WTC11 (cell line): ENCODE data around the gene CCNQ. TPM values are rescaled to one million over a fixed set of nuclear protein-coding genes. Genes with fewer than 3 reads are reported as not detected.

ENCODE experiments used
- ATAC-seq: fragments of 200-7000 bp; cut with Tn5 transposase; 2 replicates; pipeline ENCODE4 v1.10.0; 2021; ENCODE audit warnings: mild to moderate bottlenecking, moderate library complexity
- CTCF ChIA-PET: fragments of 300-600 bp; sonication (Branson Sonifier 250); formaldehyde crosslinking; loops from one replicate; lab custom pipeline; 2021; ENCODE audit warnings: antibody characterized with exemption; lab: Charles Lee
- POLR2A ChIA-PET: fragments of 350-600 bp; sonication (Branson Sonifier 250); formaldehyde crosslinking; loops from one replicate; lab custom pipeline; 2021; ENCODE audit warnings: antibody characterized with exemption; lab: Charles Lee
- DNase-seq: peaks from one replicate; pipeline ENCODE4 v3.0.0; 2021; ENCODE audit warnings: low spot score
- H3K27ac Mint-ChIP-seq: 2 replicates; pipeline ENCODE4 v1.8.0; 2021; ENCODE audit warnings: mixed read lengths
- H3K27me3 Mint-ChIP-seq: 2 replicates; pipeline ENCODE4 v1.8.0; 2021; ENCODE audit warnings: low read depth, mild to moderate bottlenecking, moderate library complexity, mixed read lengths
- H3K36me3 Mint-ChIP-seq: 2 replicates; pipeline ENCODE4 v1.8.0; 2021; ENCODE audit warnings: mixed read lengths
- H3K4me1 Mint-ChIP-seq: 2 replicates; pipeline ENCODE4 v1.8.0; 2022; ENCODE audit warnings: mixed read lengths
- H3K4me3 Mint-ChIP-seq: 2 replicates; pipeline ENCODE4 v1.8.0; 2021; ENCODE audit warnings: mild to moderate bottlenecking, moderate library complexity, mixed read lengths
- H3K9me3 Mint-ChIP-seq: 2 replicates; pipeline ENCODE4 v1.8.0; 2021; ENCODE audit warnings: mixed read lengths
- ARID4B ChIP-seq: sonication (generic); formaldehyde crosslinking; IDR thresholded peaks from 2 replicates; pipeline ENCODE4 v1.8.0; 2023; ENCODE audit warnings: missing genetic modification reagents, mild to moderate bottlenecking, borderline replicate concordance
- ELF4 ChIP-seq: sonication (generic); formaldehyde crosslinking; IDR thresholded peaks from 2 replicates; pipeline ENCODE4 v1.8.1; 2022; ENCODE audit warnings: low read depth, mild to moderate bottlenecking, moderate library complexity, missing genetic modification reagents
- HMGXB4 ChIP-seq: sonication (generic); formaldehyde crosslinking; IDR thresholded peaks from 2 replicates; pipeline ENCODE4 v1.8.1; 2023; ENCODE audit warnings: mild to moderate bottlenecking, moderate library complexity, missing genetic modification reagents
- JUN ChIP-seq: sonication (generic); formaldehyde crosslinking; IDR thresholded peaks from 2 replicates; pipeline ENCODE4 v1.8.0; 2023; ENCODE audit warnings: mild to moderate bottlenecking, missing genetic modification reagents
- NR2C2 ChIP-seq: sonication (generic); formaldehyde crosslinking; IDR thresholded peaks from 2 replicates; pipeline ENCODE4 v1.8.0; 2022; ENCODE audit warnings: mild to moderate bottlenecking, missing genetic modification reagents
- RELA ChIP-seq: sonication (generic); formaldehyde crosslinking; IDR thresholded peaks from 2 replicates; pipeline ENCODE4 v1.8.1; 2022; ENCODE audit warnings: missing genetic modification reagents, mild to moderate bottlenecking, borderline replicate concordance
- ZNF232 ChIP-seq: sonication (generic); formaldehyde crosslinking; IDR thresholded peaks from 2 replicates; pipeline ENCODE4 v1.8.0; 2022; ENCODE audit warnings: mild to moderate bottlenecking, missing genetic modification reagents
- ZNF425 ChIP-seq: fragments of 250-450 bp; sonication (Bioruptor Pico); conservative IDR thresholded peaks from 2 replicates; pipeline ENCODE4 v1.9.0; 2021; ENCODE audit warnings: mild to moderate bottlenecking
- ZNF512 ChIP-seq: sonication (generic); formaldehyde crosslinking; IDR thresholded peaks from 2 replicates; pipeline ENCODE4 v1.8.1; 2022; ENCODE audit warnings: missing genetic modification reagents, borderline replicate concordance
- total RNA-seq: library from RNA; stranded (reverse); gene quantifications from 3 replicates; pipeline ENCODE4 v1.2.3, GENCODE V29; 2021

Gene CCNQ
- total RNA-seq, 1 experiment from 2014 or later, result 17.4 TPM

GRCh38 chrX:153602601-153603000 lies 3.7 kb upstream of the CCNQ start:
- Mint-ChIP-seq H3K36me3 (no peaks in the 10 kb centered on the region), H3K27ac (no peak overlapping the region), H3K4me3 (no peak overlapping the region), H3K9me3 (no peaks in the 10 kb centered on the region), H3K4me1 (peaks cover 12% of the 10 kb centered on the region), H3K27me3 (peaks cover 16% of the 10 kb centered on the region)
- ATAC-seq (no peak), DNase-seq (no peak)
- POLR2A ChIA-PET, result no interaction called here
- CTCF ChIA-PET, result interaction anchor here (1.3 to 1.9 kb wide), 3 partner anchors 34 to 67 kb away, joined by 3 to 6 read pairs (median 4); no protein-coding TSS in a partner anchor
- no peak for TF ChIP-seq NR2C2

GRCh38 chrX:153601511-153602110 lies 2.7 kb upstream of the CCNQ start:
- TF ChIP-seq ZNF232 (CRISPR knock-in tag), result no peak
- no peak for TF ChIP-seq RELA (CRISPR knock-in tag)
- no peak for TF ChIP-seq ZNF425 (CRISPR knock-in tag)
- H3K4me1 Mint-ChIP-seq, result peaks cover 13% of the 10 kb centered on the region
- H3K9me3 Mint-ChIP-seq, result no peaks in the 10 kb centered on the region
- POLR2A ChIA-PET, result no interaction called here
- peaks cover 8% of the 10 kb centered on the region for H3K27me3 Mint-ChIP-seq
- DNase-seq (no peak), ATAC-seq (no peak)
- no peak overlapping the region for H3K27ac Mint-ChIP-seq
- CTCF ChIA-PET, result interaction anchor here (1.3 to 2.2 kb wide), 4 partner anchors 8 to 68 kb away, joined by 3 to 16 read pairs (median 5); no protein-coding TSS in a partner anchor
- H3K4me3 Mint-ChIP-seq, result no peak overlapping the region
- H3K36me3 Mint-ChIP-seq, result no peaks in the 10 kb centered on the region

- Mint-ChIP-seq H3K27ac (no peak overlapping the region), H3K4me3 (peak overlapping the region; percentile 69; the same call in 1 of the 2 replicates), H3K4me1 (peaks cover 13% of the 10 kb centered on the region), H3K27me3 (peaks cover 4% of the 10 kb centered on the region), H3K9me3 (no peaks in the 10 kb centered on the region), H3K36me3 (peaks cover under 1% of the 10 kb centered on the region)
- CTCF ChIA-PET, result interaction anchor here (2.2 to 3.1 kb wide), 2 partner anchors 9 to 69 kb away, joined by 14 to 16 read pairs; no protein-coding TSS in a partner anchor
- no peak for TF ChIP-seq ZNF512 (CRISPR knock-in tag)
- POLR2A ChIA-PET, result no interaction called here
- ATAC-seq (no peak), DNase-seq (no peak)
Measured at GRCh38 chrX:153600921-153601320, 2.0 kb upstream of the CCNQ start.

- ATAC-seq, result no peak
- H3K4me1 Mint-ChIP-seq, result peaks cover 13% of the 10 kb centered on the region
- POLR2A ChIA-PET, result no interaction called here
- H3K4me3 Mint-ChIP-seq, result peak overlapping the region; percentile 69
- H3K36me3 Mint-ChIP-seq, result peaks cover 5% of the 10 kb centered on the region
- peaks cover 4% of the 10 kb centered on the region for H3K27me3 Mint-ChIP-seq
- TF ChIP-seq ELF4 (CRISPR knock-in tag) (no peak), ARID4B (no peak), JUN (CRISPR knock-in tag) (no peak), HMGXB4 (no peak)
- TF ChIP-seq, all 79 proteins: peak for 0
- H3K27ac Mint-ChIP-seq, result no peak overlapping the region
- no peaks in the 10 kb centered on the region for H3K9me3 Mint-ChIP-seq
- DNase-seq, result no peak
- CTCF ChIA-PET, result interaction anchor here (0.8 to 3.2 kb wide), 11 partner anchors 10 to 70 kb away, joined by 3 to 16 read pairs (median 5); no protein-coding TSS in a partner anchor
Measured at GRCh38 chrX:153600032-153600373, 1.1 kb upstream of the CCNQ start.
